Activated T-cell treated with anti-CD3 and anti-CD28 coated beads for 24 hours (primary cell): Measurements from ENCODE around the gene FAM131A.

Source experiments
- DNase-seq: peaks from one replicate; pipeline ENCODE4 v3.0.0-alpha.2; 2020; ENCODE audit warnings: low read depth

Gene FAM131A, protein sequence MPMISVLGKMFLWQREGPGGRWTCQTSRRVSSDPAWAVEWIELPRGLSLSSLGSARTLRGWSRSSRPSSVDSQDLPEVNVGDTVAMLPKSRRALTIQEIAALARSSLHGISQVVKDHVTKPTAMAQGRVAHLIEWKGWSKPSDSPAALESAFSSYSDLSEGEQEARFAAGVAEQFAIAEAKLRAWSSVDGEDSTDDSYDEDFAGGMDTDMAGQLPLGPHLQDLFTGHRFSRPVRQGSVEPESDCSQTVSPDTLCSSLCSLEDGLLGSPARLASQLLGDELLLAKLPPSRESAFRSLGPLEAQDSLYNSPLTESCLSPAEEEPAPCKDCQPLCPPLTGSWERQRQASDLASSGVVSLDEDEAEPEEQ

DNA sequence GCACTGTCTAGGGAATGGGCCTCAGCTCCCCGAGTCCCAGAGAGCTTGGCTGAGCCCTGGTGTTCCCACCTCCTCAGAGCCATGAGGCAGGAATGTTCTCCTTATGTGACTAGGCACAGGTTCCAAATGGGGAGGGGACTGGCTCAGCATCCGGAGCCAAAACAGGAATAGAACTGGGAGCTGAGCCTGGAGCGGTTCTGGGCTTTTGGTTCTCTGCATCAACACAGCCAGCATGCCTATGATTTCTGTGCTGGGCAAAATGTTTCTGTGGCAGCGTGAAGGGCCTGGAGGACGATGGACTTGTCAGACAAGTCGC is at the start of gene FAM131A:
TSS of gene FAM131A (plus strand) at position 202 of the 316 bp plus-strand sequence. CDS start at position 233, 31 bp downstream.
- no peak for DNase-seq

DNA sequence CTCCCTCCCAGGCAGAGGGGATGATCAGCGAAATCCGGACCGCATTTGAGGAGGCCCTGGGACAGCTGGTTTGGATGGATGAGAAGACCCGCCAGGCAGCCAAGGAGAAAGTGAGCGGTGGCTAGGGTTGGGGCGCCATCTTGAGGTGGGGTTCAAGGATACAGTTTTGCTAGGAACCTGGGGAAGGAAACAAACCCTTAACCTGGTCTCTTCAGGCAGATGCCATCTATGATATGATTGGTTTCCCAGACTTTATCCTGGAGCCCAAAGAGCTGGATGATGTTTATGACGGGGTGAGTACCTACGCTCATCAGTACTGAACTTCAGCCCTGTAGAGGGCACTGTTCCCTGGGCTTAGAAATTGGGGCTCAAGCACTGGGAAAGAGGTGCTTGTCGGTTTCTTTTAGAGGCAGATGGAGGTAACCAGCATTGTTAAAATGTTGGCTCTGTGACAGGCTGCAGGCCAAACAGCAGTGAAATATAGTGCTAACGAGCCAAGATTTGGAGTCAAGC is 47.9 kb upstream of the FAM131A start:
- DNase-seq = peak; percentile 60

DNA sequence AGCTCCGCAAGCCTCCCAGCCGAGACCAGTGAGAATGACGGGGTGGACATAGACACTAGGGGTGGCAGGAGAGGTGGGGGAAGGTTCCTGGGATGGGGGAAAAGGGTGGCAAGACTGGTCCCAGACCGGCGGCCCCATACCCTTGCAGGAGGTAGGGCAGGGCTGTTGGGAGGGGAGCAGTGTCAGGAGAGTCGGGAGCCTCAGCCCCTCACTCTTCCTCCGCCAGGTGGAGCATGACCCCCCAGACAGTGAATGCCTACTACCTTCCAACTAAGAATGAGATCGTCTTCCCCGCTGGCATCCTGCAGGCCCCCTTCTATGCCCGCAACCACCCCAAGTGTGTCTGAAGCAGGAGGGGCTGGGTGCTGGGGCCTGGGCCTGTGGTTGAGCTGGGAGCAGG is 47.1 kb upstream of the FAM131A start:
- no peak for DNase-seq

DNA sequence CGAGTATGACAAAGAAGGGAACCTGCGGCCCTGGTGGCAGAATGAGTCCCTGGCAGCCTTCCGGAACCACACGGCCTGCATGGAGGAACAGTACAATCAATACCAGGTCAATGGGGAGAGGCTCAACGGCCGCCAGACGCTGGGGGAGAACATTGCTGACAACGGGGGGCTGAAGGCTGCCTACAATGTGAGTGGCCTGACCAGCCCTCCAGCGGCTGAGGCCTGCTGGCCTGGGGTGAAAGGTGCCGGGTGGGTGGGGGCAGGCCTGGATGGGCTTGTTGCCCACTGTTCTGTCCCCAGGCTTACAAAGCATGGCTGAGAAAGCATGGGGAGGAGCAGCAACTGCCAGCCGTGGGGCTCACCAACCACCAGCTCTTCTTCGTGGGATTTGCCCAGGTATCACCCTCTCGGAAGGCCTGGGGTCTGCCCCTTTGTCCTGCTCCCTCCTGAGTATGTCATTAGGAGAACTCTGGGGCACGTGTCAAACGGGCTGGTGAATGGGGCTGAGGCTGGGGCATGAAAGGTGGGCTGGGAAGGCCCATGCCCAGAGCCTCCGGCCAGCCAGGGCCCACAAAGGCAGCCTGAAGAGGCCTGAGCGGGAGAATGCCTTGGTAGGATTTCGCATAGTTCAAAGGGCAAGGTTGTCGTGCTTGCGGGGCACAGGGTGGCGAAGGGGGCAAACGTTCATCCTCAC is 46.2 kb upstream of the FAM131A start:
- no peak for DNase-seq

DNA sequence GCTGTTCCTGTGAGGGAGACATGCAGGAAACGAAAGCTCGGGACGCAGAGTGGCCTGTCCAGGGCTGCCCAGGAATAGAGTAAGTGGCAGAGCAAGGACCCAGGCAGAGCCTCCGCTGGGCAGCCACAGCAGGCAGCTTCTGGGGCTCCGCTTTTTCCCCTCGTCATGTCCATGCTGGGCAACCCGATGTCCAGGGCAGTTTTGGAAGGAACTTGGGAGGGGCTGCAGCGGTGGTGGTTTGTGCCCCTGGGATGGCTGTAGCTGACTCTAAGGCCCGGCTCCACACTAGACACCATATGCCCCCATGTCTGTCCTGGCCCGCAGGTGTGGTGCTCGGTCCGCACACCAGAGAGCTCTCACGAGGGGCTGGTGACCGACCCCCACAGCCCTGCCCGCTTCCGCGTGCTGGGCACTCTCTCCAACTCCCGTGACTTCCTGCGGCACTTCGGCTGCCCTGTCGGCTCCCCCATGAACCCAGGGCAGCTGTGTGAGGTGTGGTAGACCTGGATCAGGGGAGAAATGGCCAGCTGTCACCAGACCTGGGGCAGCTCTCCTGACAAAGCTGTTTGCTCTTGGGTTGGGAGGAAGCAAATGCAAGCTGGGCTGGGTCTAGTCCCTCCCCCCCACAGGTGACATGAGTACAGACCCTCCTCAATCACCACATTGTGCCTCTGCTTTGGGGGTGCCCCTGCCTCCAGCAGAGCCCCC is 45.5 kb upstream of the FAM131A start:
- no peak for DNase-seq

DNA sequence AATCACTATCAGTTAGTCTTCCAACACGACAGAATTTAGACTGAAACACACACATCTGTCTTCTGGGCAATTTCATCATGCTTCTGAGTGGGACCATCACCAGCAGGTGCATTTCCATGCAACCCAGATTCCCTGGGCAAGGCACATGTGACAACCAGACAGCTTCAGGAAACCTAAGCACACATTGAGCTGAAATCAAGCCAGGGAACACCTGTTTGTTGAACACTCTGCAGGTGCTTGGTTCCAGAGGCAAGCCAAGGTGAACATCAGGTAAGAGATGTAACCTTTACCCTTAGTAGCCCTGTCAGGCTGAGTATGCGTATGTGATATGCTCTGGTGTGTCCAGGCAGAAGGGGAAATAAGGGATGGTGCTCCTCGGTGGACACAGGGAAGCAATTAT is 41.6 kb upstream of the FAM131A start:
- no peak for DNase-seq

DNA sequence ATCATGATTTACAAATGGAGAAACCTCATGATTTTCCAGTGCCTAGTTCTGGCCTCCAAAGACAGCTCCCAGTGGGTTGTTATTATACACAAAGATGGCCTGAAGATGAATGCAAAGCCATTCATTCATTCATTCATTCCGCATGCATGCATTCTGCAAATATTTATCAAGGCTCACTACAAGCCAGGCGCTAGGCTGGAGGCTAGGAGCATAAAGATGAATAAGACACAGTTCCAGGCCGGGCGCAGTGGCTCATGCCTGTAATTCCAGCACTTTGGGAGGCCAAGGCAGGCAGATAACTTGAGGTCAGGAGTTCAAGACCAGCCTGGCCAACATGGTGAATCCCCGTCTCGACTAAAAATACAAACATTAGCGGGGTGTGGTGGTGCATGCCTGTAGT is 40.8 kb upstream of the FAM131A start:
- no peak for DNase-seq

DNA sequence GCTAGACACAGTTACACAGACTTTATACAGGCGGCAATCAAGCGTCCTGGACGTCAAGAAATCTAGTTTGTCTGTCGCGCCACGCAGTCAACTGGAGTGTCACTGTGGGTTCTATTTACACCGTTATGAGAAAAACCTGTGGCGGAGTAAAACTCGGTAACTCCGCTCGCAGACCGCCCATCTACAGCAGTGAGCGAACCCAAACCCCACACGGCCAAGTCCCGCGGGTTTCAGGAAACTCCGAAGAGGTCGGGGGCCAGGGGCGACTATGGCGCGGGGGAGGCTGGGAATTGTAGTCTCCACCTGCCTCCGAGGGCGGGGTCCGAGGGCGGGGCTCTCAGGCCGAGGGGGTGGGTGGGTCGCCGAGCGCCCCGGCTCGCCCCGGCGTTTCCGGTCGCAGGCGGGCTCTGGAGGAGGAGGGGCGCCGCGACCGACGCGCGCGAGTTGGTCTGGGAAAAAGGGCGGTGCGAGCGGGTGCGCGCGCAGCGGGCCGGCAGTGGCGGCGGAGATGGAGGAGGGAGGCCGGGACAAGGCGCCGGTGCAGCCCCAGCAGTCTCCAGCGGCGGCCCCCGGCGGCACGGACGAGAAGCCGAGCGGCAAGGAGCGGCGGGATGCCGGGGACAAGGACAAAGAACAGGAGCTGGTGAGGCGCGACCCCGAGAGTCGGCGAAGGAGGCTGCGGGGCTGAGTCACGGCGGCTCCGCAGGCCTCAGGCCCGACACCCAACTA is 38.5 kb upstream of the FAM131A start, which contains the start of gene PSMD2:
TSS of gene PSMD2 (plus strand) at position 483 of the 729 bp plus-strand sequence. CDS start at position 509, 26 bp downstream.
- peak; percentile 97 for DNase-seq

DNA sequence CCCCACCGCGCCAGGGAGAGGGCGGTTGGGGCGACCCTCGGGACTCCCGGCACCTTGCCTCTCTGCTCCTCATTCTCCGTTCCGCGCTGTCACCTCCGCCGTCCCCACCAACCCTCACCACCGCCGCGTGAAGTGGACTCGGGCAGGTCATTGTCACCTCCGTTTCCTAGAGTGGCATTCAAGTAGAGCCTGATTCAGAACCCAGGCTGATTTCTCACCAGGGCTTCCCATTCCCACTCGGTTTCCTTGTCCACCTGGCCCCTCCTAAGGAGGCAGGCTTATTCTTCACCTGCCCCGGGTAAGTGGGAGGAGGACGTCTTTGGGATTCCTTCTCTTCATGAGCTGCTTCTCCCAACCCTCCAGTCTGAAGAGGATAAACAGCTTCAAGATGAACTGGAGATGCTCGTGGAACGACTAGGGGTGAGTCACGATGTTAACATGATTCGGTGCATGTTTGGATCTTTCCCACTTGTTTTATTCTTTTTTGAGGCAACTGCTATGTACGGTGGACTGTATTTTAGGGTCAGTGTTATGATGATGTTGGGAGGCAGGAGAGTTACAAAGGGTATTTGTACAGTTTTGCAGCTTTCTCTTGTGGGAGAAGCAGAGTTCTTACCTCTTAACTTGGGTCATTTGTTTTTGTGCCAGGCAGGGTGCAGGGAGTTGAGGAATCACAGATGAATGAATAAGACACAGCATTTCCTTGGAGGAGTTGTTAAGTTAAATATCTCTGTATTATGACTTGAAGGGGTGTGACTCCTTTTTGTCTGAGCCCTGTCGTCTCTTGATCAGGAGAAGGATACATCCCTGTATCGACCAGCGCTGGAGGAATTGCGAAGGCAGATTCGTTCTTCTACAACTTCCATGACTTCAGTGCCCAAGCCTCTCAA is 37.7 kb upstream of the FAM131A start:
- no peak for DNase-seq

DNA sequence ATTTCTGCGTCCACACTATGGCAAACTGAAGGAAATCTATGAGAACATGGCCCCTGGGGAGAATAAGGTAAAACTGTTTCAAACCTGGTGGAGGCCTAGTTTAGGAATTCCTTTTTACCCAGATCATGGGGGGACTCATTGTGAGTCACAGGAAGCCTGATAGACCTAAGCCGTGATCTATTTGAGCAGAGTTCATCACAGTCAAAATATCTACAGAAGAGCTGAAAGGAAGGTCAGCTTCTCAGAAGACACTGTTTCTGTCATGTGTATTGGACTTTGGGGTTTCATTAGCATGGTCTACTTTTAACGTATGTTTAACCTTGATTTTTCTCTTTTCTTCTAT is 37.1 kb upstream of the FAM131A start:
- DNase-seq = no peak

DNA sequence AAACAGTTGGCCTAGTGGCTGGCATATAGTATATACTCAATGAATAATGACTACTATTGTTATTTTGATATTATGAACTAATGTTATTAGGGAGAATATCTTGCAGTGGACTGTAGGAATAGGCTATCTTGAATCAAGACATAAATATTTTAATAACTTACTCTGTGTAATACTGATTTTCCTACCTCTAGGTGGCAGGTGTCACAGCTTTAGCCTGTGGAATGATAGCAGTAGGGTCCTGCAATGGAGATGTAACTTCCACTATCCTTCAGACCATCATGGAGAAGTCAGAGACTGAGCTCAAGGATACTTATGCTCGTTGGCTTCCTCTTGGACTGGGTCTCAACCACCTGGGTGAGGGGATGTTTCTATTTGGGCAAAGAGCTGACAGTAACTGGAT is 31.8 kb upstream of the FAM131A start:
- no peak for DNase-seq

DNA sequence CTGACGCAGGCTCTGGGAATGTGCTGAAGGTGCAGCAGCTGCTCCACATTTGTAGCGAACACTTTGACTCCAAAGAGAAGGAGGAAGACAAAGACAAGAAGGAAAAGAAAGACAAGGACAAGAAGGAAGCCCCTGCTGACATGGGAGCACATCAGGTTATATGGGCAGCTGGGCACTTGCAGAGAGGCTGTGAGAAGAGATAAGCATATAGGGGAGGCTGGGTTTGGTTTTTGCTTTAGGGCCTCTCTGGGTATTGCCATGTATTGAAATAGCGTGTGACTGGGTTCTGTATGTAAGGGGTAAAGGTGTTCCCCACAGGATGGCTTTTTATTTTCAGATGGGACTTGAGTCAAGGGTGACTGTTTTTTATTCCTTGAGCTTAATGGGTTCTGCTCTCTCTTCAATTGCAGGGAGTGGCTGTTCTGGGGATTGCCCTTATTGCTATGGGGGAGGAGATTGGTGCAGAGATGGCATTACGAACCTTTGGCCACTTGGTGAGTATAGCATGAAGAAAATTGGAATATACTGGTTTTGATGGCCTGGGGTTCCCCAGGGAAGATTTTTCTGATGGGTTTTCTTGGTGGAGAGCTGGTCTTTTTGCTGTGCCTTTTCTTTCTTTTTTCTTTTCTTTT is 30.9 kb upstream of the FAM131A start:
- DNase-seq = no peak

DNA sequence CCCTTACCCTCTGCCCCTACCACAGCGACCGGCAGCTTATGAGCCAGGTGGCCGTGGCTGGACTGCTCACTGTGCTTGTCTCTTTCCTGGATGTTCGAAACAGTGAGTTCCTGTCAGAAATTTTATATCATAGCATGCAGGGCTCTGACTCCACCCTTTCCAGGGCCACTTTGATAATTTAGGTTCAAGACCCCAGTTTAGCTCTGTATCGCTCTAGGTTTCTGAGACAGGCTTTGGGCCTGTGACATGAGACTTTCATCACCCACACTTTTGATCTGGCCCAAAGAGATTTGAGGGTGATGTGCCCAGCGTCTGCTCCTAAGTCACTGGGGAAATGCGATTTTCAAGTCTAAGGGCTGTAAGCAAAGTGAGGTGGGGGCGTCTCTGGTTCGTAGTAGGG is 29.5 kb upstream of the FAM131A start:
- DNase-seq = no peak

DNA sequence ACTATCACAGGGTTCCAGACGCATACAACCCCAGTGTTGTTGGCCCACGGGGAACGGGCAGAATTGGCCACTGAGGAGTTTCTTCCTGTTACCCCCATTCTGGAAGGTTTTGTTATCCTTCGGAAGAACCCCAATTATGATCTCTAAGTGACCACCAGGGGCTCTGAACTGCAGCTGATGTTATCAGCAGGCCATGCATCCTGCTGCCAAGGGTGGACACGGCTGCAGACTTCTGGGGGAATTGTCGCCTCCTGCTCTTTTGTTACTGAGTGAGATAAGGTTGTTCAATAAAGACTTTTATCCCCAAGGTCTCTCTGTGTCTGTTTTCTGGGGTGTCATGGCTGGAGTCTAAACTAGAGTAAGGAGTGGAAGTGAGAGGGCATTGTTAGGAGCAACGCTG is 28.7 kb upstream of the FAM131A start:
- no peak for DNase-seq

DNA sequence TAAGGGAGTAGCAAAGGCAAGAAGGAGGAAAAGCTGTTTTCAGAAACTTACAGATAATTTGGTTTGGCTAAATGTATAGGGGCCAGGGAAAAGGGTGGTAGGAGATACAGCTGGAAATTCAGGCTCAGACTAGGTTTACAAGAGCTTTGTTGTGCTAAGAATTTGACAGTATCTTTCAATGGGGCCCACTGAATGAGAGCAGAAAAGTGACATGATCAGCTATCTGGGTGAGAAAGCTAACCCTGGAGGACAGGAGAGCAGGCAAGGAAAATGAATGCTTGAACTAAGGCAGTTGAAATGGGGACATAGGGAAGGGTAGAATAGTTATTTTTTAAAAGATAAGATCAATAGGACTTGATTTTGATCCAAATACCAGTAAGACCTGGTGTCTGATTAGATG is 25.8 kb upstream of the FAM131A start:
- no peak for DNase-seq

DNA sequence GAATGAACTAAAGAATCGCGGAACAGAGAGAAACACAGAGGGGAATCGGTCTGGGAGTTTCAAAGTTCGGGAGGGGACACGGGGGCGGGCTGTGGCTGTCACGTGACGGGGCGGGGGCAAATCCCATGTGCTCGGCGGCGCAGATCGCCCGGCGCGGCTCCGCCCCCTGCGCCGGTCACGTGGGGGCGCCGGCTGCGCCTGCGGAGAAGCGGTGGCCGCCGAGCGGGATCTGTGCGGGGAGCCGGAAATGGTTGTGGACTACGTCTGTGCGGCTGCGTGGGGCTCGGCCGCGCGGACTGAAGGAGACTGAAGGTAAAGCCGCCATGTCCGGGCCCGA is 23.1 kb upstream of the FAM131A start, which contains the start of gene EIF4G1:
TSS of gene EIF4G1 (plus strand) at position 244 of the 337 bp plus-strand sequence. CDS start 1,191 bp downstream, outside the sequence.
- DNase-seq = peak; percentile 91

DNA sequence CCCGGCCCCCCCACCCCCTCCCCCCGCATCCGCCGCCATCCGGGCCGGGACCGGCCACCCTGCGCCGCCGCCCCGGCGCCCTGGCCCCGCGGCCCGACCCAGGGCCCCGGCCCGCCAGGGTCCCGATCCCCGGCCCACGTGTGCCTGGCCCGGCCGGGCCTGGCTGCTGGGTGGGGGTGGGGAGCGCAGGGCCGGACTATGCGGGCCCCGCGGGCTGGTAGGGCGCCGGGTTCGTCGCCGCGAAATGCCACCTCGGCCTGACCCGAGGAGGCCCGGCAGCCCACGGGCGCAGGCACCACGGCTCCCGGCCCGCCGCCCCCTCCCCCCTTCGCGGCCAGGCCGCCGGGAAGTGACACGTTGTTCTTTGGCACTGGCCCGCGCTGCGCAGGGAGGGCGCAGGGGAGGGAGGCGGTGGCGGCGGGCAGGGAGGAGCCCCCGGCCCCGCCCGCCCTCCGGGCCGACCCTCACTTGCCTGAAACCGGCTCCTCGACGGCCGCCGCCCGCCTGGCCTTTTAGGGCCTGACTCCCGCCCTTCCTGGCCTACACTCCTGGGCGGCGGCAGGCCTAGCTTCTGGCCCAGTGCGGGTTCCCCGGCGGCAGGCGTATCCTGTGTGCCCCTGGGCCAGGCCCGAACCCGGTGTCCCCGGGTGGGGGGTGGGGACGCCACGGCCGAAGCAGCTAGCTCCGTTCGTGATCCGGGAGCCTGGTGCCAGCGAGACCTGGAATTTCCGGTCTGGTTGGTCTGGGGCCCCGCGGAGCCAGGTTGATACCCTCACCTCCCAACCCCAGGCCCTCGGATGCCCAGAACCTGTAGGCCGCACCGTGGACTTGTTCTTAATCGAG is 22.5 kb upstream of the FAM131A start:
- peak; percentile 39 for DNase-seq

DNA sequence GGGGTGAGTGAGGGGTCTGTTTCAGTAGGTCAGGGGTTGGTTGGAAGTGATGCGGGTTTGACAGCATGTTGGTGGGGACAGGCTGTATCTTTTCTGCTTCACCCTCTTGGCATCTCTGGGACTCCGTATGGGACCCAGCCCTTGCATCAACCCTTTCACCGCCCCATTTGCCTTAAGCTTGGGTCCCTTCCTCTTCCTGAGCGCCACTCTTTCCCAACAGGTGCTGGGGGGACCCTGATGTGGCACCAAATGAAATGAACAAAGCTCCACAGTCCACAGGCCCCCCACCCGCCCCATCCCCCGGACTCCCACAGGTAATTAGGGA is 21.9 kb upstream of the FAM131A start:
- no peak for DNase-seq

DNA sequence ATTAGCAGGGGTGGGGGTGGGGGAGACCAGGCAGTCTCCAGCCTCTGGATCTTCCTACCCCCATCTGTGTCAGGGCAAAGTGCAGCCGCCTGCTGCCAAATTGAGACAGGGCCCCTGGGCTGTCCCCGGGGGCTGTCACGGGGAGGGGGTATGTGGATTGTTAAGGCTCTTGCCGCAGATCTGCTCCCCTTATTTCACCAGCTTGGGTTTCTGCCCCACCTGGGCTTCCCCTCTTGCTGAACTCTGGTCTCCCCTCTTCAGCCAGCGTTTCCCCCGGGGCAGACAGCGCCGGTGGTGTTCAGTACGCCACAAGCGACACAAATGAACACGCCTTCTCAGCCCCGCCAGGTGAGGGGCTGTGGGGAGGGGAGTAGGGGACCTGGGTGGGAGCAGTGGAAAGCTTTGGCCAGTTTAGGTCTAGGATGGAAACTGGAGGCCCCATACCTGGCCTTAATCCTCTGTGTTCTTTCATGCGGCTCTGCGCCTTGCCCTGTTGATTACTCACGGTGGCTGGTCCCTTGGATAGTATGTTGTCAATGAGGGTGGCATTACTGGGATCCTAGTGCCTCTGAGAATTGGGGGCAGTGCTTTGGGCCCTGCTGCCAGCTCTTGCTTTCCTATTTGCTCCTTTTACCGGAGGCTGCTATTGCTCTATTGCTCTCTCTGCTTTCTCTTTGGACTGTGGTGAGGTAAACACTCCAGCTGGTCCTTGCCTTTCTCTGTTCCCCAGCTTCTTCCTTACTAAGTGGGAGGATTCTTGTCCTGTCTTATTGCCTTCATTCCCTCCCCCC is 21.3 kb upstream of the FAM131A start:
- DNase-seq = no peak
